T-helper 2 cell treated with Interferon-gamma antibody and Interleukin-4, amounts not matched to agents 5 μg/mL and 100 μg/mL, for 36 hours (primary cell): Measurements from ENCODE around the gene MED7.

Experiments used
- DNase-seq: peaks from one replicate; pipeline ENCODE4 v3.0.0; 2021; ENCODE audit warnings: low spot score
- H3K27ac Mint-ChIP-seq: one replicate; pipeline ENCODE4 v1.8.0; 2021; ENCODE audit warnings: mild to moderate bottlenecking, mixed read lengths
- H3K27me3 Mint-ChIP-seq: one replicate; pipeline ENCODE4 v1.8.0; 2021; ENCODE audit warnings: low read depth, mixed read lengths
- H3K36me3 Mint-ChIP-seq: one replicate; pipeline ENCODE4 v1.8.0; 2021; ENCODE audit warnings: low read depth, mixed read lengths
- H3K4me1 Mint-ChIP-seq: one replicate; pipeline ENCODE4 v1.8.0; 2021; ENCODE audit warnings: low read depth, mixed read lengths
- H3K4me3 Mint-ChIP-seq: one replicate; pipeline ENCODE4 v1.8.0; 2022; ENCODE audit warnings: mild to moderate bottlenecking, moderate library complexity, mixed read lengths
- H3K9me3 Mint-ChIP-seq: one replicate; pipeline ENCODE4 v1.8.0; 2021; ENCODE audit warnings: mixed read lengths

Gene MED7

DNA sequence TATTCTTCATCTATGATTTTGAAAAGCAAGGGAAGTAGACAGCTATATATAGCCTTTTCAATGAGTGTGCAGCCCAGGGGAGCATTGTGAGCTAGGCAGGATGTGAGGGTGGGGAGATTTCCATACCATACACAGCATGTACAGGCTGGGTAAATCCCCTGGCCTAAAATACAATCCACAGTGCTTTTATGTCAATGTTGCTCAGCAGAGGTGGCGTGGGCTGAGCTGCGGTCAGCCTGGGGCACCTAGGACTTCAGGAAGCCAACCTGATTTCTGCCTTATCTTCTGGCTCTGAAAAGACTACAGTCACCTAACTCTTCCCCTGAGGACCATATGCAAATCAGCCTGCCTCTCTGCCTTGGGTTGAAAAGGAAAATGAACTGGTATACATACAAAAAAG, 29.7 kb upstream of the MED7 start:
- peaks cover 61% of the 10 kb centered on the region for H3K4me1 Mint-ChIP-seq
- H3K4me3 Mint-ChIP-seq, result peak overlapping the region; percentile 68
- DNase-seq, result peak; percentile 96
- peak overlapping the region; percentile 94 for H3K27ac Mint-ChIP-seq
- no peaks in the 10 kb centered on the region for H3K27me3 Mint-ChIP-seq
- peaks cover 3% of the 10 kb centered on the region for H3K36me3 Mint-ChIP-seq
- H3K9me3 Mint-ChIP-seq, result peaks cover under 1% of the 10 kb centered on the region

DNA sequence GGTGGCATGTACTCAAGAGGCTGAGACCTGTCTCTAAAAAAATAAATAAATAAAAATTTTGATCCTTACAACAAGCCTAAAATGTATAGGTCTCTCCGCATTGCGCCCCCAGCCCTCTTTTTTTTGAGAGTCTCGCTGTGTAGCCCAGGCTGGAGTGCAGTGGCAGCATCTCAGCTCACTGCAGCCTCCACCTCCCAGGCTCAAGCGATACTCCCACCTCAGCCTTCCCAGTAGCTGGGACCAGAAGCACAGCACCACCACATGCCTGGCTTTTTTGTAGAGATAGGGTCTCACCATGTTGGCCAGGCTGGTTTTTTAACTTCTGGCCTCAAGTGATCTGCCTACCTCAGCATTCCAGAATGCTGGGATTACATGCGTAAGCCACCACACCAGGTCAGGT, 25.6 kb upstream of the MED7 start:
- Mint-ChIP-seq H3K9me3 (no peaks in the 10 kb centered on the region), H3K27me3 (no peaks in the 10 kb centered on the region), H3K4me3 (no peak overlapping the region), H3K4me1 (peaks cover 62% of the 10 kb centered on the region), H3K36me3 (no peaks in the 10 kb centered on the region), H3K27ac (no peak overlapping the region)
- DNase-seq, result peak; percentile 1

DNA sequence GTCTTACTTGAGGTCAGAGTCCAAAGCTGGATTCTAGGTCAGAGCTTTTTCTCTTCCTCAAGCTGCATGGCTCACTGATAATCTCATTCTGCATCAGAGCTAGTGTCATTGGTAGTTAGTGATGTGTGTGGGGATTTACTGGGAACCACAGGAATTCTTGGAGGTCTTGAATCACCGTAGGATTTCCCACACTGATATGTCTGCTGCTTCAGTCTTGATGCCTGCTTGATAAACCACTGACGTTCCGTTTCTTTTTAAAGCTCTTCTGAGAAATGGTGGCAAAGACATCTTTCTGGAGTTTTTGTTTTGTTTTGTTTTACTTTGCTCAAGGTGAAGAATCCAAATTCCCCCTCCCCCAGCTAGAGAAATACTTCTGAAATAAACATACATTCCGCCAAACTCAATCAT, 24.6 kb upstream of the MED7 start:
- no peaks in the 10 kb centered on the region for H3K36me3 Mint-ChIP-seq
- H3K4me3 Mint-ChIP-seq, result peak overlapping the region; percentile 56
- H3K9me3 Mint-ChIP-seq, result no peaks in the 10 kb centered on the region
- peak overlapping the region; percentile 78 for H3K27ac Mint-ChIP-seq
- H3K27me3 Mint-ChIP-seq, result no peaks in the 10 kb centered on the region
- peak; percentile 71 for DNase-seq
- peaks cover 59% of the 10 kb centered on the region for H3K4me1 Mint-ChIP-seq

DNA sequence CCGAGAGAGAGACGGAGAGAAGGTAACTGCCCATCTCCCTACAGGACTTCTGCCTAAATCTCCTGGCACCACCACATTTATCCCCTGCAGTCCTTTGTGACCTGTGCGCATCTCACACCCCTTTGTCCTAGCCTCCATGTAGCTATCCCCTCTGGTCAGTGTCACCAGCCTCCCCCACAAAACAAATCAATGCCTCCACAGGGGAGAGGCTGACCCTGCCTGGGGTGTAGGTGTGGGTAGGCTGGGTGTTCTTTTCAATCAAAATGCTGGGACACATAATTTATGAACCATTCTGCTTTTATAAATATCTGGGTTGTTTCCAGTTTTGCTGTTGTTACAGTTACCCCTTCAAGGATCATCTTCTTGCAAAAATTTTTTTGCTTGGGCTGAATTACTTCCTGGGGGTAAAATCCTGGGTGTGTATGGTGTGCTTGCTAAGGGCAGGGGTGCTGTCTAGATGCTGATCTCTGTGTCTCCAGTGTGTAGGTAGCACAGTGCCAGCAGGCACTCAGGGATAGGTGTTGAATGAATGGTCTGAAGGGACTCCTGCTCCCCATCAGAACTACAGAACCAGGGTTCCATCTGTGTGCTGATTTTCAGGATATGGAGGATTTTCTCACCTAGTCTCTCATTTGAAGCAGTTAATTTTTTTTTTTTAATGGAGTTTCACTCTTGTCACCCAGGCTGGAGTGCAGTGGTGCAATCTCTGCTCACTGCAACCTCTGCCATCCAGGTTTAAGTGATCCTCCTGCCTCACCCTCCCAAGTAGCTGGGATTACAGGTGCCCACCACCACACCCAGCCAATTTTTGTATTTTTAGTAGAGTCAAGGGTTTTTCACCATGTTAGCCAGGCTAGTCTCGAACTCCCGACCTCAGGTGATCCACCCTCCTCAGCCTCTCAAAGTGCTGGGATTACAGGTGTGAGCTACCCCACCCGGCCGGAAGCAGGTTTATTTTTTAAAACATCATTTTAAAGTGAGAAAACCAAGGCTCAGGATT, 23.8 kb upstream of the MED7 start, which contains the start of gene GARIN3:
Gene GARIN3, minus strand, starts transcription at position 51 of the 1,000 bp plus-strand sequence. CDS start 96 bp downstream, outside the sequence.
- no peaks in the 10 kb centered on the region for H3K9me3 Mint-ChIP-seq
- no peaks in the 10 kb centered on the region for H3K27me3 Mint-ChIP-seq
- H3K4me3 Mint-ChIP-seq, result peak within 1 kb of the TSS; percentile 56
- no peak for DNase-seq
- H3K4me1 Mint-ChIP-seq, result peaks cover 54% of the 10 kb centered on the region
- H3K36me3 Mint-ChIP-seq, result no peaks in the 10 kb centered on the region
- H3K27ac Mint-ChIP-seq, result peak within 1 kb of the TSS; percentile 78

DNA sequence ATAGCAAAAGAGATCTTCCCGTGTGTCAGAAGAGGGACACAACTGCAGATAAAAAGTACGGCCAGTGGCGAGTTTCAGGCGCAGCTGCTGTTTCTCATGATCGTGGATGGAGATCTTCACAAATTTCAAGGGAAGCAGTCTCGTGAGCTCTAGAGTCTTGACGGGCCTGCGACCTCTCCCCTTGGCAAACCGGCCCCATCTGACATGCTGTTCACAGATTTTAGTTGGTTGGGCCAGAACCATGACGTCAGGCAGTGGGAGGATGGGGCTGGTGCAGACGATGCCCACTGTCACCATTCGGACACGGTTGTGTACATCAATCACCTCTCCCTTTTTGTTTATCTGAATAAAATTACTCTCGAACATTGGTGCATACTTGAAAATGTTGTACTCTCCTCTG, 23.0 kb upstream of the MED7 start:
- peak; percentile 1 for DNase-seq
- no peaks in the 10 kb centered on the region for H3K9me3 Mint-ChIP-seq
- peaks cover 51% of the 10 kb centered on the region for H3K4me1 Mint-ChIP-seq
- H3K4me3 Mint-ChIP-seq, result no peak overlapping the region
- H3K36me3 Mint-ChIP-seq, result no peaks in the 10 kb centered on the region
- H3K27ac Mint-ChIP-seq, result peak overlapping the region; percentile 29
- H3K27me3 Mint-ChIP-seq, result no peaks in the 10 kb centered on the region

DNA sequence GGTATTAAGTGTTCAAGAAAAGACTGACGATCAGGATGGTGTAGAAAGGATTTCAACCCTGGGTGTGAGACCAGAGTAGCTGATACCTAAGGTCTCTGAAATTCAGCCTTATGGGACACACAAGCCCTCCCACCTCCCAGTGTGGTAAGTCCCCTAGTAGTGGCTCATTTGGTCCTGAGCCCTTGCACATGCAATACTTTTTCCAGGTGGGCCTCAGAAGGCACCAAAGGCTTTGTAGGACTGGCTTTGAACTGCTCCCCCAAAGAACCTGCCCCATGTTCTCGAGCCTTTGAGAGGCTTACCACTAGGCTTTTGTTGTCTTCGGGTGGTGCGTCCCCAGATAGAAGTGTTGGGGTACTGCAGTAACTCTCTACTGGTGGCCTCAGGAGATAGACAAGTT, 22.6 kb upstream of the MED7 start:
- no peak for DNase-seq
- Mint-ChIP-seq H3K4me3 (no peak overlapping the region), H3K27ac (no peak overlapping the region), H3K4me1 (peaks cover 50% of the 10 kb centered on the region), H3K27me3 (no peaks in the 10 kb centered on the region), H3K9me3 (no peaks in the 10 kb centered on the region), H3K36me3 (no peaks in the 10 kb centered on the region)

DNA sequence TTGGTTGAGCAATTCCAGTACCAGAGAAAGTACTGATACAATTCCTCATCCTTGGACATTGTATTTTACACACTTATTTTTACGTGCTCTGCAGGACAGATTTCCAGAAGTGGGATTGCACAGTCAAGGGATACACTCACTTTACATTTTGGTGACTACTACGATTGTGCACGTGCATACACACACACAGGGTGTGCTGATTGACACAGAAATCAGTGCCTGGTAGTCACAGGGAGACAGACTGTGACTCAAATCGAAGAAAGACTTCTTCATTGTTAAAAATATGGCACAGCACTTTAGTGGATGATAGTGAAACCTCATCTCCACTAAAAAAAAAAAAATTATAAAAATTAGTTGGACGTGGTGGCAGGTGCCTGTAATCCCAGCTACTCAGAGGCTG, 21.9 kb upstream of the MED7 start:
- H3K27me3 Mint-ChIP-seq, result no peaks in the 10 kb centered on the region
- no peak overlapping the region for H3K4me3 Mint-ChIP-seq
- no peak for DNase-seq
- H3K27ac Mint-ChIP-seq, result no peak overlapping the region
- H3K4me1 Mint-ChIP-seq, result peaks cover 54% of the 10 kb centered on the region
- H3K9me3 Mint-ChIP-seq, result no peaks in the 10 kb centered on the region
- H3K36me3 Mint-ChIP-seq, result no peaks in the 10 kb centered on the region

DNA sequence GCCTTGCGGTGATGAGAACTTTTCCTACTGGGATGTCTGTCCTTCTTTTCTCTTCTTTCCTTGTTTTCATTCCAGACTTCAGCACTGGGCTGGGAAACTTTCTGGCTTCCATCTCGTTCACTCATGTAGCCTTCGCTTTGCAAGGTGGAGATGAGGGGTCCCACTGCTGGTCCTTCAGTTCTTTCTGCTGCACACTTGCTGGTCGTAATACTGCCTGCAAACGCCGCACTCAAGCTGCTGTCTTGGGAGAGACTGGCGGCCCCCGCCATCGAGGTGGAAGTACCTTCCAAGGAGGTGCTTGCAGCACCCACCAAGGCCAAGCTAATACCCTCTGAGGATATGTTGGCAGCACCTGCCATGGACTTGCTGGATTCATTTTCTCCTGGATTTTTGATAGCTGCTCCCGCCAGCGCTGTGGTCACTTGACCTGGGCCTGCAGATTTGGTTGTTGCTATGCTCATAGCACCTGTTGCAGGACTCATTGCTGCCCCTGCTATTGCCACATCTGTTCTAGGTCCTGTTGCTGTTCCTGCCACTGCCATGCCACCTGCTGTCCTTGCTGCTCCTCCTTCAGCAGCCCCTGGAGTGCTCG, 20.4 kb upstream of the MED7 start:
- no peaks in the 10 kb centered on the region for H3K27me3 Mint-ChIP-seq
- peaks cover 4% of the 10 kb centered on the region for H3K36me3 Mint-ChIP-seq
- no peak for DNase-seq
- H3K9me3 Mint-ChIP-seq, result no peaks in the 10 kb centered on the region
- peak overlapping the region; percentile 1 for H3K27ac Mint-ChIP-seq
- no peak overlapping the region for H3K4me3 Mint-ChIP-seq
- peaks cover 61% of the 10 kb centered on the region for H3K4me1 Mint-ChIP-seq

DNA sequence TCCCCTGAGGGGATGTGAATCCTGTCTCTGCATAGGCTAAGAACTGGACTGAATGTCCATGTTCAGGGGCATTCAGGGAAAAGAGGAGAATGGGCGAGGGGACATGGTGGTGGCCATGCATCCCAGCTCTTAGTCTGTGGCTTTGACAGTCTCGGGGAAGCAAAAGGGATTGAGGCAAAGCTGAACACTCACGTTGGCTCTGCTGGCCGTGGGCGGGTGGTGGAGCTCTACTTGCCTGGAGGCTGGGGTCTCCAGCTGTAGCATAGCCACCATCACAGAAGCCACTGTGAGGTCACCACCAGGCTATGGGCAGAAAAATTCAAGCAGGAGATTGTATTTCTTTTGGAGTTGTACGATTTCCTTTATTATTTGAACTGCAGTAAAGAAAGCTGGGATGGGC, 19.3 kb upstream of the MED7 start:
- H3K36me3 Mint-ChIP-seq, result peaks cover 4% of the 10 kb centered on the region
- no peaks in the 10 kb centered on the region for H3K27me3 Mint-ChIP-seq
- DNase-seq, result no peak
- H3K4me3 Mint-ChIP-seq, result no peak overlapping the region
- no peaks in the 10 kb centered on the region for H3K9me3 Mint-ChIP-seq
- H3K27ac Mint-ChIP-seq, result no peak overlapping the region
- peaks cover 58% of the 10 kb centered on the region for H3K4me1 Mint-ChIP-seq

DNA sequence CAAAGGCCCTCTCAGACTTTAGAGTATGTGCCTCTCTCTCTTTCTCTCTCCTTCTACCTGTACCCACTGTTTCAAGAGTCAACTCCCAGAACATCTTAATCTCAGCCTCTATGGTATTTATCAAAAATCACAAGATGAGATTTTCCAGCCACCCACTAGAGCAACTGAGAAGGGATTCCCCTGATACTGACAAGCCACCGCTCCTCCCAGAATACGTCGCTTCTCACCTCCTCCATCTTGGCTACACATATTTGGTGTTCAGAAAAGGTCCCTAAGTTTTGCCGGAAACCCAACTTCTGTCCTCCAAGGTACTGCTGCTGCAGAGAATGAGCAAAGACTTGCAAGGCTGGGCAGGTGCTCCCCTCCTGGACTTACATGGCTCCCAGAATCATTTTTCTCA, 17.3 kb upstream of the MED7 start:
- Mint-ChIP-seq H3K4me3 (peak overlapping the region; percentile 47), H3K27ac (peak overlapping the region; percentile 86), H3K27me3 (no peaks in the 10 kb centered on the region), H3K4me1 (peaks cover 59% of the 10 kb centered on the region), H3K36me3 (peaks cover 4% of the 10 kb centered on the region), H3K9me3 (no peaks in the 10 kb centered on the region)
- peak; percentile 44 for DNase-seq

DNA sequence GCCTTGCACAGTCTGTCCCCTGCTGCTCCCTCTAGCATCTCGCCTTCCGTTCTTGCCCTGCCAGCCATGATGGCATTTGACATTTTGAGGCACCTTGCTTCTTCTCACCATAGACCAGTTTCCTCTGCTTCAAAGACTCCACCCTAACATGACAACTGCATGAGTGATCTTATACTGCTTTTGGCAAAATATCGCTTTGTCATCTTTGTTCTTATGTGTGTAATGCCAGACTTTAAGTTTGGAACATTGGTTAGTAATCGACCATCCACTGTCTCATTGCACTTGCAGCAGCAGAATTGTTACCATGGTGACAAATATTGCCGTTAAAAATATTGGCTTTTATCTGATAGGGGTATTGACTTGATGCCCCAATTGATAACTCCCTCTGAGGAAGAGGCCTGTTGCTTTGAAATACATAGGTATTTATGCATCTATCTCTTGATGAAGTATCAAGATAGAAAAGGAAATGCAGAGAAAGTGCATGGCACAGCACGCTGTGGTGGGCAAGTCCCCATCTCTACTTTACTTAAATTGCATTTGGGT, 16.6 kb upstream of the MED7 start:
- peaks cover 64% of the 10 kb centered on the region for H3K4me1 Mint-ChIP-seq
- no peaks in the 10 kb centered on the region for H3K27me3 Mint-ChIP-seq
- H3K4me3 Mint-ChIP-seq, result peak overlapping the region; percentile 47

DNA sequence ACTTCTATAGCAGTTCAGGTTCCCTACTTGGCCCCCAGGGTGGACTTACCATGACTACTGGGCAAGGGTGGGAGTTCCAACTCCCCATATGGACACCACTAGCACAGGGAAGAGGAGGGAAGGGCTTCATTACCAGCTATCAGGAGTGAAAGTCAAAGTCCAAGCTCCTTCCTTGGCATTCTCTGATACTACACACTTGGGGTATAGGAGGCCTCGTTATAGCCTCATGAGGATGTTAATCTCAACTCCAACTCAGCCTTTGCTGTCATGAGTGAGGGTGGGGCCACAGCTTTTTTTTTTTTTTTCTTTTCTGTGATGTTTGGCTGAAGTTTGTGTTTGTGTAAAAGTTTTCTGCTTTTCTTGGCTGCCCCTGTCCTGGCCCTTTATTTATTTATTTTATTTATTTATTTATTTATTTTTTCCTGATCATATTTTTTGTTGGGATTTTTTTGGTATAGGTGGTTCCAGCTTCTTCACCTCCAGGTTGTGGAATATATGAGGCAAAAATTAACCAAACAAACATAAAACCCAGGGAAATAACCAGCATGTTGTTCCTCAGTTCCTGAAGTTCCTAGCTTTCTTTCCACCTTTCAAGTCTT, 14.7 kb upstream of the MED7 start:
- Mint-ChIP-seq H3K9me3 (no peaks in the 10 kb centered on the region), H3K4me3 (no peak overlapping the region), H3K27ac (no peak overlapping the region), H3K4me1 (peaks cover 68% of the 10 kb centered on the region), H3K27me3 (no peaks in the 10 kb centered on the region), H3K36me3 (peaks cover 4% of the 10 kb centered on the region)
- no peak for DNase-seq

More for the DNA sequence above, 16.6 kb upstream of the MED7 start:
- Mint-ChIP-seq H3K9me3 (no peaks in the 10 kb centered on the region), H3K36me3 (peaks cover 4% of the 10 kb centered on the region), H3K27ac (peak overlapping the region; percentile 86)
- peak; percentile 46 for DNase-seq

DNA sequence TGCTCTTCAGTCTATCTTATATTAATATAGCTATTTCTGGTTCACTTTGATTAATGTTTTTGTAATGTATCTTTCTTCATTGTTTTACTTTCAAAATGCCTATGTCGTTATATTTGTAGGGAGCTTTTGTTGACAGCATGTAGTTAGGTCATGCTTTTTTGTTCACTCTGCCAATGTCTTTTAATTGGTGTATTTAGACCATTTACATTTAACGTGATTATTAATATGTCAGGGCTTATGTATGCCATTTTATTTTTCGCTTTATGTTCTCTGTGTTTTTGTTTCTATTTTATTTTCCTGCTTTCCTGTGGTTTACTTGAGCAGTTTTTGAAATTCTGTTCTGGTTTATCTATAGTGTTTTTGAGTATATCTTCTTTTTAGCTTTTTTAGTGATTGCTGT, 12.6 kb upstream of the MED7 start:
- H3K4me3 Mint-ChIP-seq, result peak overlapping the region; percentile 85
- H3K4me1 Mint-ChIP-seq, result peaks cover 65% of the 10 kb centered on the region

DNA sequence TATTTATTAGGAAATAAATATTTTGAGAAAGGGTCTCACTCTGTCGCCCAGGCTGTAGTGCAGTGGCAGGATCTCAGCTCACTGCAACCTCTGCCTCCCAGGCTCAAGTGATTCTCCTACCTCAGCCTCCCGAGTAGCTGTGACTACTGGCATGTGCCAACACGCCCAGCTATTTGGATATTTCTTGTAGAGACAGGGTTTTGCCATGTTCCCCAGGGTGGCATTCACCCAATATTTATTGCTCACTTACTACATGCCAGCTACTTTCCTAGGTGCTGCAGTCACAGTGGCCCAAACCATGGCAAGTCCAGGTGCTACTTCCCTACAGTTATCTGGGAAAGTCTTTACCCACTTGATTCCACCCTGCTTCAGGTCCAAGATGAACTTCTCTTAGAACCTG, 8.3 kb upstream of the MED7 start:
- Mint-ChIP-seq H3K27me3 (peaks cover 2% of the 10 kb centered on the region), H3K27ac (no peak overlapping the region), H3K36me3 (no peaks in the 10 kb centered on the region), H3K4me3 (no peak overlapping the region), H3K4me1 (peaks cover 48% of the 10 kb centered on the region), H3K9me3 (no peaks in the 10 kb centered on the region)
- no peak for DNase-seq

More for the DNA sequence above, 12.6 kb upstream of the MED7 start:
- Mint-ChIP-seq H3K27me3 (no peaks in the 10 kb centered on the region), H3K9me3 (no peaks in the 10 kb centered on the region), H3K27ac (peak overlapping the region; percentile 84), H3K36me3 (peaks cover 4% of the 10 kb centered on the region)
- no peak for DNase-seq
